Transverse colon (tissue), 4 donors: ENCODE results near the gene ALK. TPM values are rescaled to one million over a fixed set of nuclear protein-coding genes. Genes with fewer than 3 reads are reported as not detected.

Source experiments
- DNase-seq: peaks from one replicate; pipeline ENCODE4 v3.0.0-alpha.2; 2019
- H3K27ac ChIP-seq, 4 donors: fragments of 200-600 bp; sonication (generic); 2 replicates each; pipeline ENCODE4 v1.5.1; 2016 to 2018; ENCODE audit warnings: inconsistent platforms in 4 of 4
- H3K27me3 ChIP-seq: fragments of 200-600 bp; sonication (generic); 2 replicates; pipeline ENCODE4 v1.5.1; 2017; ENCODE audit warnings: inconsistent platforms
- H3K36me3 ChIP-seq, 4 donors: fragments of 200-600 bp; sonication (generic); 2 replicates each; pipeline ENCODE4 v1.5.1; 2017 to 2019; ENCODE audit warnings: inconsistent platforms in 4 of 4
- H3K4me1 ChIP-seq, 4 donors: fragments of 200-600 bp; sonication (generic); 2 replicates each; pipeline ENCODE4 v1.5.1; 2017 to 2020; ENCODE audit warnings: inconsistent platforms in 4 of 4
- H3K4me3 ChIP-seq, 4 donors: fragments of 200-600 bp; sonication (generic); 1 replicate in 1 of 4; 2 replicates in 3 of 4; pipeline versions ENCODE4 v1.5.1 to v1.6.1; 2017 to 2019; ENCODE audit warnings: inconsistent platforms in 4 of 4
- H3K9me3 ChIP-seq, 2 donors: fragments of 200-600 bp; sonication (generic); 2 replicates each; pipeline ENCODE4 v1.5.1; 2017 to 2019; ENCODE audit warnings: inconsistent platforms in 2 of 2
- CTCF ChIP-seq, 5 experiments: fragments of 200-600 bp in 3 of 5; fragments of 450-650 bp in 2 of 5; sonication (generic) in 3 of 5; IDR thresholded peaks; 1 replicate in 2 of 5; 2 replicates in 3 of 5; pipeline ENCODE4 v1.5.1; 2016 to 2017; ENCODE audit warnings: antibody characterized with exemption in 5 of 5, inconsistent platforms in 3 of 5, mild to moderate bottlenecking in 2 of 5, moderate library complexity in 1 of 5
- EP300 ChIP-seq: sonication (generic); formaldehyde crosslinking; IDR thresholded peaks from one replicate; pipeline ENCODE4 v1.6.1; 2017; ENCODE audit warnings: antibody characterized with exemption, low read depth
- POLR2A ChIP-seq: fragments of 450-650 bp; IDR thresholded peaks from one replicate; pipeline ENCODE4 v1.6.1; 2016; ENCODE audit warnings: antibody characterized with exemption, mild to moderate bottlenecking, moderate library complexity
- POLR2AphosphoS5 ChIP-seq, 3 donors: sonication (generic); formaldehyde crosslinking; IDR thresholded peaks; one replicate each; pipeline ENCODE4 v1.6.1; 2016; ENCODE audit warnings: antibody characterized with exemption in 3 of 3
- WGBS, 2 donors: methylation state at CpG; one replicate each; pipeline ENCODE4 v1.1.5; 2018; ENCODE audit warnings: low coverage in 1 of 2; 5-methylcytosine and 5-hydroxymethylcytosine counted together
- in situ Hi-C, 4 donors: fragments of 200-750 bp; cut with MboI; loops; one replicate each; pipeline versions ENCODE4 v1.15.0 to v1.15.1; 2017; ENCODE audit warnings: low sequenced_read_pairs in 3 of 4, low pct_ligation_motif_present in 1 of 4, low pct_unique_long_range_greater_than_20kb in 1 of 4
- intact Hi-C: fragments of 100-400 bp; cut with DNase I; formaldehyde crosslinking; loops from one replicate; pipeline ENCODE4 v1.15.1; 2023; ENCODE audit warnings: low total_unique reads
- total RNA-seq, 4 donors: library from RNA; depleted of rRNA; stranded (reverse); fragments of >200 nt; gene quantifications; one replicate each; pipeline ENCODE4 v1.1.0, GENCODE V29; 2016

ALK gene
- total RNA-seq, 4 donors from 2014 or later, result 0.32 to 0.82 TPM; not detected in 2

DNA sequence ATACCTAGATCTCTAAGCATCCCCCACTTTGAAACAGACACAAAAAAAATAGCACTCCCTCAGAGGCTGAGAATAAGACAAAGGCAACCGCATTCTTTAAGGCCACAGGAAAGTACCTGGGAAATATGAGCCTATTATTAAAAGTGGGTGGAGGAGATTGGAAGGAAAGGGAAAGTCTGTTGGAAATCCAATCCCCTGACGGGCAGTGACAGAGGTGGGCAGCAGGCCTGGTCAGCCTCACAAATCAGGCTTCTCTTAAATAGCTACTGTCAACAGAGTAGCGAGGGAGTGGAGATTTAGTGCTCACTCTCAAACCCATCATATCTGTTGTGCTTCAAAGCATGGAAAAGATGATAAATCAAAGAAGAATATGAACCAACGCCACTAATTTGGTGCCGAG, 324.4 kb downstream of the ALK start:
- in situ Hi-C loops, result no loop called here
- H3K27ac ChIP-seq, result no peak overlapping the region
- H3K36me3 ChIP-seq, result no peaks in the 10 kb centered on the region
- H3K9me3 ChIP-seq, result no peaks in the 10 kb centered on the region
- 54 to 55% methylated on average over 4 to 5 of the region's 5 CpGs for whole genome bisulfite sequencing, 2 donors
- no peak for DNase-seq
- TF ChIP-seq EP300, result no peak
- no peak for TF ChIP-seq POLR2AphosphoS5 (IDR thresholded peaks at IDR 0.05)
- no peak for TF ChIP-seq POLR2A
- TF ChIP-seq CTCF (IDR thresholded peaks at IDR 0.05), result no peak
- no peak overlapping the region for H3K4me3 ChIP-seq
- no peaks in the 10 kb centered on the region for H3K27me3 ChIP-seq
- intact Hi-C loops, result no loop called here
- H3K4me1 ChIP-seq, result no peaks in the 10 kb centered on the region

GRCh38 chr2:29596584-29596983, 324.8 kb downstream of the ALK start:
- 33% methylated on average over 2 of the region's 2 CpGs; no CpG with 5 or more reads in 1 of the 2 donors for WGBS, 2 donors
- intact Hi-C loops, result no loop called here
- no peak overlapping the region for H3K27ac ChIP-seq

GRCh38 chr2:29591600-29591999, 329.8 kb downstream of the ALK start:
- WGBS, 2 donors, result 87 to 91% methylated on average over 10 of the region's 10 CpGs
- TF ChIP-seq POLR2AphosphoS5 (IDR thresholded peaks at IDR 0.05) (no peak), POLR2A (no peak), EP300 (no peak), CTCF (IDR thresholded peaks at IDR 0.05) (no peak)
- no peaks in the 10 kb centered on the region for H3K36me3 ChIP-seq

More at GRCh38 chr2:29596584-29596983, 324.8 kb downstream of the ALK start:
- H3K9me3 ChIP-seq, result no peaks in the 10 kb centered on the region
- H3K4me3 ChIP-seq, result no peak overlapping the region
- DNase-seq, result no peak
- H3K4me1 ChIP-seq, result no peaks in the 10 kb centered on the region
- in situ Hi-C loops, result no loop called here
- TF ChIP-seq POLR2A, result no peak
- H3K27me3 ChIP-seq, result no peaks in the 10 kb centered on the region
- no peaks in the 10 kb centered on the region for H3K36me3 ChIP-seq

GRCh38 chr2:29590211-29590610, 331.2 kb downstream of the ALK start:
- no peak for DNase-seq
- in situ Hi-C loops (no loop called here), intact Hi-C loops (no loop called here)
- Histone ChIP-seq H3K4me1 (no peaks in the 10 kb centered on the region), H3K36me3 (no peaks in the 10 kb centered on the region), H3K27me3 (no peaks in the 10 kb centered on the region), H3K27ac (no peak overlapping the region), H3K9me3 (no peaks in the 10 kb centered on the region), H3K4me3 (no peak overlapping the region)
- no peak for TF ChIP-seq EP300
- WGBS, 2 donors, result 86 to 90% methylated on average over 7 of the region's 7 CpGs

More at GRCh38 chr2:29591600-29591999, 329.8 kb downstream of the ALK start:
- no peak for DNase-seq
- H3K9me3 ChIP-seq, result no peaks in the 10 kb centered on the region
- H3K4me1 ChIP-seq, result no peaks in the 10 kb centered on the region
- no peak overlapping the region for H3K27ac ChIP-seq
- in situ Hi-C loops (no loop called here), intact Hi-C loops (no loop called here)
- H3K27me3 ChIP-seq, result no peaks in the 10 kb centered on the region
- H3K4me3 ChIP-seq, result no peak overlapping the region

- WGBS, 2 donors, result 72 to 88% methylated on average over 3 to 5 of the region's 5 CpGs
Measured at GRCh38 chr2:29589440-29590103, 331.8 kb downstream of the ALK start.

More at GRCh38 chr2:29589440-29590103, 331.8 kb downstream of the ALK start:
- DNase-seq, result no peak
- Histone ChIP-seq H3K27ac (no peak overlapping the region), H3K27me3 (no peaks in the 10 kb centered on the region), H3K36me3 (no peaks in the 10 kb centered on the region), H3K4me1 (no peaks in the 10 kb centered on the region), H3K9me3 (no peaks in the 10 kb centered on the region), H3K4me3 (no peak overlapping the region)
- no peak for TF ChIP-seq POLR2A
- no peak for TF ChIP-seq POLR2AphosphoS5 (IDR thresholded peaks at IDR 0.05)
- no peak for TF ChIP-seq CTCF (IDR thresholded peaks at IDR 0.05)
- TF ChIP-seq EP300, result no peak
- in situ Hi-C loops (no loop called here), intact Hi-C loops (no loop called here)
